GM03348 (cell line): Measurements from ENCODE around the gene ZBP1.

Experiments used
- DNase-seq: peaks from one replicate; pipeline ENCODE4 v3.0.0; 2012; ENCODE audit warnings: low spot score

Gene ZBP1

GRCh38 chr20:57571782-57572416, 48.3 kb downstream of the ZBP1 start:
- no peak for DNase-seq

- DNase-seq, result no peak
These were observed 49.3 kb downstream of the ZBP1 start for GRCh38 chr20:57570920-57571319.

- no peak for DNase-seq
These were observed 49.9 kb downstream of the ZBP1 start for GRCh38 chr20:57570145-57570850.

DNA sequence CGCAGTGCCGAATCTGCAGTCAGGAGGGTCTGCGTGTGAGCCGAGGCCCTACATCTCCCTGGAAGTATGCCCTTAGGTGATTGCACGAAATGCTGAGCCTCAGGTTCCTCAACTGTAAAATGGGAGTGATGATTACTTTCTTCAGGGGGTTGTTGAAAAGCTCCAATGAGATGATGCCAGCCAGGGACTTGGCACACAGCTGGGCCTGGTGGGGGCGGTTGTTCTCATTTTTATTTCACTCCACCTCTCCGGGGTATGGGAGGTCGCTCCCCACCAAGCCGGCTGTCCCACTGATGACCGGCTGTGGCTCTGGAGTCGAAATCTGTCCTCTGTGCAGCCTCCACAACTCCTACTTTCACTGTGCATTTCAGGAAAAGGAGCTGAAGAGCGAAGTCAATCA, 51.3 kb downstream of the ZBP1 start:
- DNase-seq, result no peak

- DNase-seq, result no peak
These were observed 51.9 kb downstream of the ZBP1 start for GRCh38 chr20:57568088-57568896.

- DNase-seq, result no peak
These were observed 52.7 kb downstream of the ZBP1 start for GRCh38 chr20:57567471-57568079.

DNA sequence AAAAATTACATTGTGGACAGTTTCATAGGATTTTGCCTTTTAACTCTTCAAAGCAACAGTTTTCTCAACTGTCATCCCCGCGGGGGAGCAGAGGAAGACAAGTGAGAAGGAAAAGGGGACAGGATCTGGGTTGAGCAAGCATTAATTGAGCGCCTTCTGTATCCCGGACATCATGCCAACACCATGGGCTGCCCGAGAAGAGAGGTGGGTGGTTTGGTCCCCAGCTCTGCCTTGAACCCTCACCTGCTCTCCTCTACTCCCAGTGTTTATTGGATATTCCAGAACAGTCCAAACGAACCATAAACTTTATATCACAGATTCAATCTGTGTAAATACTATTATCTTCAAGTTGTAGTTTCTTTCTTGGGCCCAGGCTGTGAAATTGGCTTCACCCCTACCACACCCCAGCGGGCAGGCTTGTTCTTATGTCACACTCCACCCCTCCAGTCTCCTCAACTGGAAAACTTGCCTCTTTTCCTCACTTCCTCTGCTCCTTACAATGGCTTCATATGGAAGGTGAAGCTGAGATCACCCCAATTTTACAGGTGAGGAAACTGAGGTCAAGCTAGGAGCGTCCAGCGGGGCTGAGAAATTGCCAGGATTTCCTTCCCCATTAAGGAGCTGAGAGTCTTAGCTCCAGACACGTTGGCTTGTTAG, 53.3 kb downstream of the ZBP1 start:
- DNase-seq, result no peak

DNA sequence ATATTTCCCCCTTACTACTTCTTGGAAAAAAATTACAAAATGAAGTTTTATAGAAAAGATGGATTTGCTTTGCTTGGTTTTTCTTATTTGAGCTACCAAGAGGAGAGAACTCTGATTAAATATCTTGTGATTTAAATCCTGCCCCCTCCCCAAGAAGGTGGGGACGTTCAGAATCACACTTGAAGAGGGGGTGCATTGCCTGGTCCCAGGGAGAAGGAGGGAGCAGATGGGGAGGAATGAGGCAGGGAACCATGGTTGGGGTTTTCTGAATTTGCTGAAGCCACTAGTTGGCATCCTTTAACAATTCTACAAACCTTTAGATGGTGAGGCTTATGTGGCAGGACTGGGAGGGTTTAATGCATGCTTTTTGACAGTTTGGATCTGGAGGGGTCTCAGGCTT, 53.8 kb downstream of the ZBP1 start:
- no peak for DNase-seq

DNA sequence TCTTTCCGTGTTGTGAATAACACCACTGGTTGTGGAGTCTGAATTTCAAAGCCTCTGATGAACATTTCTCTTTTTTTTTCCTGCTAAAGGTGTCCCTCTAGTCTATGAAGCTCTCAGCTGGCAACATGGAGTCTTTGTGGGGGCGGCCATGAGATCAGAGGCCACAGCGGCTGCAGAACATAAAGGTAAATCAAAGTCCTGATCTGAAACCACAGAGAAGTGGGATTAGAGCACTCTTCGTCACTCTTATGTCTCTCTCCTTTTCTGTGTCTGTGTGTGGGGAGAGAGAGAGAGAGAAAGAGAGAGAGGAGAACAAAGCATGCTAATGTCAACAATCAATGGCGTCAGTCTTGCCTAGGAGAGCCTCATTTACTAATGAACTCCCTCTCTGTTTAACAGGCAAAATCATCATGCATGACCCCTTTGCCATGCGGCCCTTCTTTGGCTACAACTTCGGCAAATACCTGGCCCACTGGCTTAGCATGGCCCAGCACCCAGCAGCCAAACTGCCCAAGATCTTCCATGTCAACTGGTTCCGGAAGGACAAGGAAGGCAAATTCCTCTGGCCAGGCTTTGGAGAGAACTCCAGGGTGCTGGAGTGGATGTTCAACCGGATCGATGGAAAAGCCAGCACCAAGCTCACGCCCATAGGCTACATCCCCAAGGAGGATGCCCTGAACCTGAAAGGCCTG, 55.1 kb downstream of the ZBP1 start:
- no peak for DNase-seq

- no peak for DNase-seq
These were observed 55.9 kb downstream of the ZBP1 start for GRCh38 chr20:57564180-57564802.

DNA sequence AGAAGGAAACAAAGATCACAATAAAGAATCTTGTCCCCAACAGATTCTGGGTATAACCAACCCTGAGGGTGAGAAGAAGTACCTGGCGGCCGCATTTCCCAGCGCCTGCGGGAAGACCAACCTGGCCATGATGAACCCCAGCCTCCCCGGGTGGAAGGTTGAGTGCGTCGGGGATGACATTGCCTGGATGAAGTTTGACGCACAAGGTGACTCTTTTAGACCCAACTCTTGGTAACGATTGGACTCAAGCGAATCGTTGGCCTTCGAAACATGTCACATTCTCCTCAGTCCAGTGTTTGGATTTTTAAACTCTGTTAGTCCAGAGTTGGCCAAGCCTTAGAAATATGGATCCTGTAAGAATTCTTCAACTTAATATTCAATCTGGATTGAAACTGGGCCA, 56.7 kb downstream of the ZBP1 start:
- no peak for DNase-seq

- DNase-seq, result no peak
These were observed 57.4 kb downstream of the ZBP1 start for GRCh38 chr20:57562541-57563465.

- DNase-seq, result no peak
These were observed 58.6 kb downstream of the ZBP1 start for GRCh38 chr20:57561356-57562279.

GRCh38 chr20:57560554-57561355, 59.5 kb downstream of the ZBP1 start, which contains the start of gene PCK1:
Gene PCK1, plus strand, starts transcription at chr20:57561110. Its CDS starts 302 bp downstream, at chr20:57561412.
- DNase-seq, result no peak

DNA sequence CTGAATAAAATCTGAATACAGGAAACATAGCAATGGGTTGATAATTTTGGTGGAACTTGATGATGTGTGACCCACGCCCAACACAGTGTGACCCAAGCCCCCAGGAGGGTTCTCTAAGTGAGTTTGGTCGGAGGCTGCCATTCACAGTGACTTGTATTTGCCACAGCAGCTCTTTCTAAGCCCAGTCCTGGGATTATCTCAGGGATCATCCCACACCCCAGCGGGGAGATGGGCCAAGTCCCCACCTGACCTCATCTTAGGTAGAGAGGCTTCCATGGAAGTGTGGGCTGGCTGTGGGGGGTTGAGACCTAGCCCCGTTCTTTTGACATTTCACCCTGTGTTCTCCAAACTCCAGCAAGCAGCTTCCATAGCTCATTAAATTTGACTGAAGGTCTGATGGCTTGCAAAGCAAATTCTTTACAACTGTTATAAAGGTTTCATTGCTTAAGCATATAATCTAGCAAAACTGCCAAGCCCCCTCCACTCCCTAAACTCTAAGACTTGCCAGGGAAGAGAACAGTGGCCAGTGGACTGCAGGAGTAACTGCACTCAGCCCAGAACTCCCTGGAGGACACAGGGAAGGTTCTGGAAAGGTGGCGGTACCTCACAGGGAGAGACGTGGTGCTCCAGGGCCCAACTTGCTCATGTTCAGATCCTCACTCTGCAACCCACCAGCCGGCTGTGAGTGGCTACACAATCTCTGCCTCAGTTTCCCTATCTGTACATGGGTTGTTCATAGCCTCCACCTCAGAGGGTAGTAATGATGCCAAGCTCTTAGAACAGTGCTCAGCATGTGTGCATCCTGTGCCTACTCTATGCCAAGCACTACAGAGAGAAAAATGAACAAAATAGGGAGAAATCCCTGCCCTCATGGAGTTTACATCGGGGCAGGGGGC, 60.3 kb downstream of the ZBP1 start:
- no peak for DNase-seq

- DNase-seq, result no peak
These were observed 61.0 kb downstream of the ZBP1 start for GRCh38 chr20:57559289-57559634.
